Retinal pigment epithelial cell (primary cell): ENCODE measurements around the gene GNL3.

Experiments
- DNase-seq: peaks from one replicate; pipeline ENCODE4 v3.0.0-alpha.2; 2010; ENCODE audit warnings: low read depth
- H3K4me3 ChIP-seq: 2 replicates; pipeline ENCODE4 v1.5.1; 2011; ENCODE audit warnings: mild to moderate bottlenecking, low read length, control low read depth, moderate library complexity
- TF ChIP-seq, protein P1 (sequence below): conservative IDR thresholded peaks from 2 replicates; pipeline ENCODE4 v1.5.1; 2011; ENCODE audit warnings: low read depth, low read length, control low read depth, inconsistent platforms

GNL3 gene

DNA sequence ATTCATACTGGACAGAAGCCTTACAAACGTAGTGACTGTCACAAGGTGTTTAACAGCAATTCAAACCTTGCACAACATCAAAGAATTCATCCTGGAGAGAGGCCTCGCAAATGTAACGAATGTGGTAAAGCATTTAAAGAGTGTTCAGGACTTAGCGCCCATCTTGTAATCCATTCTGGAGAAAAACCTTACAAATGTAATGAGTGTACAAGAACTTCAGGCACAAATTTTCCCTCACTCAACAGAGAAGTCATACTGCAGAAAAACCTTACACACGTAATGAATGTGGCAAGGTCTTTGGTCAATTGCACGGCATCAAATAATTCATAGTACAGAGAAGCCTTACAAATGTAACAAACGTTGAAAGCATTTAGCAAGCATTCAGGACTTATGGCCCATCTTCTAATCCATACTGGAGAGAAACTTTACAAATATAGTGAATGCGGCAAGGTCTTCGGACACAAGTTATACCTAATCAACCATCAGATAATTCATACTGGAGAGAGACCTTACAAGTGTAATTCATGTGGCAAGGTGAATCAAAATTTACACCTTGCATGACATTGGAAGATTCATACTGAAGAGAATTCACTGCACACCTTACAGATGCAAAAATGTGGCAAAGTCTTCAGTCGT, 47.5 kb downstream of the GNL3 start:
- TF ChIP-seq, protein P1, sequence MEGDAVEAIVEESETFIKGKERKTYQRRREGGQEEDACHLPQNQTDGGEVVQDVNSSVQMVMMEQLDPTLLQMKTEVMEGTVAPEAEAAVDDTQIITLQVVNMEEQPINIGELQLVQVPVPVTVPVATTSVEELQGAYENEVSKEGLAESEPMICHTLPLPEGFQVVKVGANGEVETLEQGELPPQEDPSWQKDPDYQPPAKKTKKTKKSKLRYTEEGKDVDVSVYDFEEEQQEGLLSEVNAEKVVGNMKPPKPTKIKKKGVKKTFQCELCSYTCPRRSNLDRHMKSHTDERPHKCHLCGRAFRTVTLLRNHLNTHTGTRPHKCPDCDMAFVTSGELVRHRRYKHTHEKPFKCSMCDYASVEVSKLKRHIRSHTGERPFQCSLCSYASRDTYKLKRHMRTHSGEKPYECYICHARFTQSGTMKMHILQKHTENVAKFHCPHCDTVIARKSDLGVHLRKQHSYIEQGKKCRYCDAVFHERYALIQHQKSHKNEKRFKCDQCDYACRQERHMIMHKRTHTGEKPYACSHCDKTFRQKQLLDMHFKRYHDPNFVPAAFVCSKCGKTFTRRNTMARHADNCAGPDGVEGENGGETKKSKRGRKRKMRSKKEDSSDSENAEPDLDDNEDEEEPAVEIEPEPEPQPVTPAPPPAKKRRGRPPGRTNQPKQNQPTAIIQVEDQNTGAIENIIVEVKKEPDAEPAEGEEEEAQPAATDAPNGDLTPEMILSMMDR, result no peak
- no peak for DNase-seq
- H3K4me3 ChIP-seq, result no peak overlapping the region

DNA sequence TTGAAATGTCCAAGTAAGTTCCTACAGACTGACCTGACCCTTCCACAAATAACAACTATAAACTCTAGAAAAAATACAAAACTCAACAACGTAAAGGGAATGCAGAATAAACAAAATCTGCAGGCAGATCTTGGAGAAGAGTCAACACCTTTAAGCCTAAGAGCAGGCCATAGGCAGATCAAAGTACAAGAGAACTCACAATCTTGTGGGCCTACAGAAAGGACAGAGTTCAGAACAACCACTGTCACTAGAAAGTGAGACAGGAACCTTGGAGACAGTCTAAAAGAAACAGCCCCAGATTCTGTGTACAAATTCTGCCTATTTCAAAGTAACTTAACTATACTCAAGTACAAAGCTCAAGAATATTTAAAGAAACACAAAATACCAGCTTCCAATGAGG, 53.9 kb downstream of the GNL3 start:
- TF ChIP-seq, protein P1, result no peak
- no peak for DNase-seq

DNA sequence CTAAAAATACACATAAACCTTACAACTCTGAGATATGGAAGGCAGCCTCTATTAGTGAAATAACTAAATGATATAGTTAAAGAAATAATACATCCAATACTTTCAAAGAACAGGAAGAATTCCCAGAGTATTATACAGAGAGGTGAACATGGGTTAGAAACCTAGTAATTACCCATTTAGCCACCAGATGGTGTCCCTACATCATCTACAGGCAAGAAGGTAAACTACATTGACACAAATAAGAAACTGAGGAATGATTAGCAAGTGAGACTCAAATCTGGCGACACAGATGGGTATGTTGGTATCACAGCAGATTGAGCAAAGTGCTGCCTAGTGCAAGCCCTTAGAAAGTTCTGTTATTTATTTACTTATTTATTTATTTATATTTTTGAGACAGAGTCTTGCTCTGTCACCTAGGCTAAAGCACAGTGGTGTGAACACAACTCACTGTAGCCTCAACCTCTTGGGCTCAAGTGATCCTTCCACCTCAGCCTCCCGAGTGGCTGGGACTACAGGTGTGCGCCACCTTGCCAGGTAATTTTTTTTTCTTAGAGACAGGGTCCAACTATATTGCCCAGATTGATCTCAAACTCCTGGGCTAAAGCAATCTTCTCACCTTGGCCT, 56.7 kb downstream of the GNL3 start:
- DNase-seq, result no peak
- TF ChIP-seq, protein P1, result peak; percentile 63
- no peak overlapping the region for H3K4me3 ChIP-seq

More for the DNA sequence above, 53.9 kb downstream of the GNL3 start:
- no peak overlapping the region for H3K4me3 ChIP-seq

DNA sequence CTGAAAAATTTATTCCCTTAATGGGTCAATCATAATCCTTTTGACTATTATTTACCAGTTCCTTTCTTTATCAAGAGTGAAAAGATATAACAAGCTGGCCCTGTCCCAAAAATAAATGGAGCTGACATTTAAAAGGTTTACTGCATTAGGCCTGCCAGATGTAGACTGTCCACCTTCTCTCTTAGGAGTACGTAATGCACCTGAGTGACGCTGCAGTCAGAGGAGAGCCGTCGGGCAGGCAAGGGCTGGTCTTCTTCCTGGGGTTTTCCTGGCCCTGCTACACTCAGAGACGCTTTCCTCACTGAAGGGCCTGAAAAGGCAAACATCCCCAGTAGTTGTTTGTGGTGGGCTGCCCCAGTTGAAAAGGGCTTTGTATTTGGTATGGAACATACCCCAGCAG, 57.3 kb downstream of the GNL3 start:
- TF ChIP-seq, protein P1, result no peak
- no peak for DNase-seq
- H3K4me3 ChIP-seq, result no peak overlapping the region

DNA sequence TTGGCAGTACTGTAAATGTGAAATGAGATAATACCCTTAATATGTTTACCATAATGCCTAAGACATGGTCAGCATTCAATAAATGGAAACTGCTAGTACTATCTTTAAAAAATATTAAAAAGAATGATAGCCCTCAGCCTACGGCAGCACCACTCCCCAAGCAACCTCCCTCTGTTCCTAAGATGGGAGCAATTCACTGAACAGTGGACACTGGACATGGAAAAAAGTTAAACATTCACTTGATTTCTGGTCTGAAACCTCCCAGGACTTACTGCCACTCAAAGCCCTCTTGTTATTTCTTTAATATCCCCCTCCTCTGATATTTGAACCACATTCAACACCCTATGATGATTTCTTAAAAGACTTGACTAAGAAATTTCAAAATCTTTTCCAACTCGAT, 57.9 kb downstream of the GNL3 start:
- DNase-seq, result no peak
- H3K4me3 ChIP-seq, result no peak overlapping the region
- TF ChIP-seq, protein P1, result no peak
